A549 (cell line): Measurements from ENCODE around the gene USP20. TPM values are rescaled to one million over a fixed set of nuclear protein-coding genes. Genes with fewer than 3 reads are reported as not detected.

Source experiments
- ATAC-seq, 2 experiments: fragments of 200-7000 bp in 1 of 2; fragments of >200 bp in 1 of 2; cut with Nextera tagmentation in 1 of 2; cut with Tn5 transposase in 1 of 2; 3 replicates each; pipeline versions ENCODE4 v1.8.0 to v1.9.1; 2018 to 2020; ENCODE audit warnings: mild to moderate bottlenecking in 1 of 2, moderate library complexity in 1 of 2
- CTCF ChIA-PET: fragments of 300-600 bp; sonication (Branson Sonifier 250); formaldehyde crosslinking; extraction: SDS; loops from one replicate; lab custom pipeline; 2021; ENCODE audit warnings: antibody characterized with exemption, inconsistent platforms; lab: Yijun Ruan, JAX
- POLR2A ChIA-PET: fragments of 350-600 bp; formaldehyde crosslinking; extraction: SDS; loops from one replicate; lab custom pipeline; 2021; ENCODE audit warnings: antibody characterized with exemption, inconsistent platforms; lab: Yijun Ruan, JAX
- DNase-seq, 2 experiments: peaks; one replicate each; pipeline versions ENCODE4 v3.0.0 to v3.0.0-alpha.2; 2011 to 2016; ENCODE audit warnings: low read depth in 1 of 2, low spot score in 1 of 2
- FAIRE-seq: peaks from 2 replicates; lab custom pipeline; 2011; peaks lifted over from hg19 to GRCh38; lab: Jason Lieb, UNC
- H3K27ac ChIP-seq, 2 experiments: fragments of >200 bp; sonication (Bioruptor Twin); formaldehyde crosslinking; 3 replicates each; pipeline ENCODE4 v1.5.1; 2016 to 2017
- H3K4me1 ChIP-seq: fragments of >200 bp; sonication (Bioruptor Twin); formaldehyde crosslinking; 3 replicates; pipeline ENCODE4 v1.6.1; 2016
- H3K4me2 ChIP-seq: fragments of >200 bp; sonication (Bioruptor Twin); formaldehyde crosslinking; 3 replicates; pipeline ENCODE4 v1.6.1; 2016
- H3K4me3 ChIP-seq: fragments of >200 bp; sonication (Bioruptor Twin); formaldehyde crosslinking; 3 replicates; pipeline ENCODE4 v1.5.1; 2016
- H3K9me3 ChIP-seq: fragments of >200 bp; sonication (Bioruptor Twin); formaldehyde crosslinking; 3 replicates; pipeline ENCODE4 v1.6.1; 2016
- BHLHE40 ChIP-seq: IDR thresholded peaks from 2 replicates; pipeline ENCODE4 v1.6.1; 2012; ENCODE audit warnings: low read depth, low read length, inconsistent platforms
- CBX8 ChIP-seq: fragments of 200-600 bp; sonication (generic); IDR thresholded peaks from 2 replicates; pipeline ENCODE4 v1.6.1; 2016
- CEBPB ChIP-seq, 2 experiments: fragments of >200 bp in 1 of 2; sonication (Bioruptor Twin) in 1 of 2; formaldehyde crosslinking in 1 of 2; IDR thresholded peaks; 2 replicates each; pipeline ENCODE4 v1.6.1; 2012 to 2016
- E2F6 ChIP-seq: IDR thresholded peaks from 2 replicates; pipeline ENCODE4 v1.6.1; 2012; ENCODE audit warnings: low read depth, borderline replicate concordance
- EP300 ChIP-seq, 2 experiments: fragments of >200 bp; sonication (Bioruptor Twin); formaldehyde crosslinking; IDR thresholded peaks; 2 replicates in 1 of 2; 3 replicates in 1 of 2; pipeline ENCODE4 v1.6.1; 2016 to 2017
- GATA3 ChIP-seq: IDR thresholded peaks from 2 replicates; pipeline ENCODE4 v1.6.1; 2012; ENCODE audit warnings: borderline replicate concordance
- HEYL ChIP-seq: fragments of 250-450 bp; sonication (Bioruptor Pico); IDR thresholded peaks from 2 replicates; pipeline ENCODE4 v1.8.0; 2021; ENCODE audit warnings: mild to moderate bottlenecking, moderate library complexity
- HMGXB4 ChIP-seq: fragments of 250-450 bp; sonication (Bioruptor Pico); IDR thresholded peaks from 2 replicates; pipeline ENCODE4 v1.5.0; 2021; ENCODE audit warnings: mild to moderate bottlenecking, moderate library complexity, borderline replicate concordance
- HOXB13 ChIP-seq: fragments of 250-450 bp; sonication (Bioruptor Pico); IDR thresholded peaks from 2 replicates; pipeline ENCODE4 v1.5.0; 2020; ENCODE audit warnings: low read depth, mild to moderate bottlenecking, moderate library complexity
- HOXB5 ChIP-seq: fragments of 250-450 bp; sonication (Bioruptor Pico); IDR thresholded peaks from 2 replicates; pipeline ENCODE4 v1.5.0; 2020; ENCODE audit warnings: mild to moderate bottlenecking, moderate library complexity
- KDM5A ChIP-seq: fragments of 200-600 bp; sonication (generic); IDR thresholded peaks from 2 replicates; pipeline ENCODE4 v1.6.1; 2016; ENCODE audit warnings: antibody characterized with exemption, mild to moderate bottlenecking
- MAX ChIP-seq: IDR thresholded peaks from 2 replicates; pipeline ENCODE4 v1.6.1; 2012
- MAZ ChIP-seq: fragments of 150-350 bp; IDR thresholded peaks from 2 replicates; pipeline ENCODE4 v1.6.1; 2014; ENCODE audit warnings: antibody characterized with exemption, low read depth, low read length, borderline replicate concordance
- MYC ChIP-seq: IDR thresholded peaks from 2 replicates; pipeline ENCODE4 v1.6.1; 2012; ENCODE audit warnings: mild to moderate bottlenecking, inconsistent platforms, low read length, improper control_type of control experiment, borderline replicate concordance
- NFE2L2 ChIP-seq: fragments of 150-350 bp; conservative IDR thresholded peaks from 2 replicates; pipeline ENCODE4 v1.6.1; 2014; ENCODE audit warnings: low read length
- PHF8 ChIP-seq: fragments of 200-600 bp; sonication (generic); IDR thresholded peaks from 2 replicates; pipeline ENCODE4 v1.6.1; 2016; ENCODE audit warnings: low read depth, mild to moderate bottlenecking, antibody characterized with exemption, moderate library complexity, borderline replicate concordance
- POLR2A ChIP-seq: IDR thresholded peaks from 2 replicates; pipeline ENCODE4 v1.6.1; 2012; ENCODE audit warnings: mild to moderate bottlenecking, low read length
- POLR2AphosphoS2 ChIP-seq: conservative IDR thresholded peaks from 2 replicates; pipeline ENCODE4 v1.6.1; 2012; ENCODE audit warnings: low read length, improper control_type of control experiment, inconsistent platforms
- RAD21 ChIP-seq, 2 experiments: fragments of >200 bp in 1 of 2; sonication (Bioruptor Twin) in 1 of 2; formaldehyde crosslinking in 1 of 2; IDR thresholded peaks in 1 of 2; conservative IDR thresholded peaks in 1 of 2; 2 replicates in 1 of 2; 3 replicates in 1 of 2; pipeline ENCODE4 v1.6.1; 2012 to 2018; ENCODE audit warnings: inconsistent platforms in 1 of 2
- REST ChIP-seq: fragments of 200-600 bp; sonication (generic); IDR thresholded peaks from 2 replicates; pipeline ENCODE4 v1.6.1; 2016; ENCODE audit warnings: antibody characterized with exemption, mild to moderate bottlenecking, moderate library complexity
- SREBF2 ChIP-seq: fragments of 450-650 bp; IDR thresholded peaks from 2 replicates; pipeline ENCODE4 v1.6.1; 2014; ENCODE audit warnings: mild to moderate bottlenecking, moderate library complexity
- WGBS: methylation state at CpG from one replicate; pipeline ENCODE4 v1.1.6; 2017; ENCODE audit errors: missing lambda C conversion rate; 5-methylcytosine and 5-hydroxymethylcytosine counted together
- polyA plus RNA-seq, 4 experiments: library from polyadenylated mRNA; depleted of rRNA in 3 of 4; stranded (reverse); fragments of >200 nt; fragmentation: RNase III in 1 of 4; extraction: RNeasy Plus Mini Kit Qiagen cat#74134 plus additional on column Dnase treatment in 1 of 4; gene quantifications; 2 replicates in 3 of 4; 3 replicates in 1 of 4; pipeline ENCODE4 v1.2.3, GENCODE V29; 2011 to 2017
- TF ChIP-seq, protein P1 (sequence below): fragments of 250-450 bp; sonication (Bioruptor Pico); IDR thresholded peaks from 2 replicates; pipeline ENCODE4 v1.5.0; 2020; ENCODE audit warnings: low read depth, mild to moderate bottlenecking, moderate library complexity

USP20 gene
- polyA plus RNA-seq, 2 of the 4 experiments (the other 2 are of a cell fraction) = 3.9 to 5.0 TPM

GRCh38 chr9:129875687-129876395, 40.6 kb downstream of the USP20 start:
- no peak for FAIRE-seq
- ATAC-seq = no peak; a peak in 2 of 6 replicates
- POLR2A ChIA-PET = no interaction called here
- Histone ChIP-seq H3K4me2 (no peak overlapping the region), H3K4me3 (no peak overlapping the region), H3K27ac (no peak overlapping the region), H3K4me1 (no peaks in the 10 kb centered on the region), H3K9me3 (no peaks in the 10 kb centered on the region)
- no peak for DNase-seq
- CTCF ChIA-PET = interaction anchor here (0.6 to 1.4 kb wide), 4 partner anchors 9 to 295 kb away, joined by 3 to 5 read pairs (median 4); no protein-coding TSS in a partner anchor
- no peak for TF ChIP-seq POLR2A
- TF ChIP-seq NFE2L2 = no peak
- no peak for TF ChIP-seq HOXB5 (CRISPR knock-in tag)
- no peak for TF ChIP-seq GATA3
- TF ChIP-seq PHF8 = no peak
- no peak for TF ChIP-seq RAD21 (conservative IDR thresholded peaks at IDR 0.05 in 1 of 2, IDR thresholded peaks at IDR 0.05 in 1 of 2)
- no peak for TF ChIP-seq EP300 (IDR thresholded peaks at IDR 0.05)
- no peak for TF ChIP-seq HEYL
- 91% methylated on average over 25 of the region's 27 CpGs for WGBS

DNA sequence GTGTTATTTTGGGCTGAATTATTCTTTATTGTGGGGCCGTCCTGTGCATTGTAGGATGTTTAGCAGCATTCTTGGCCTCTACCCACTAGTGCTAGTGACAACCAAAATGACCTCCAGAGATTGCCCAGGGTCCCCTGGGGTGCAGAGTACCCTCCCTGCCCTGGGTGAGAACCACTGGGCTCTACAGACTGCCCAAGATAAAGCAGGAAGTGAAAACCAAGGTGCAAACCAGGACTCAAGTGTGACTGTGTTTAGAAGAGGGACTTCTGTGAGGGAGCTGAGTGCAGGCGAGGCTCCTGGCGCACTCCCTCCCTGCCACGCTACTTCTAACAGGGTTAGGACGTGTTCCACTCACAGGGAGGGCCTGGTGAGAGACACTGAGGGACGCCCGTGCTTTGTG, 41.6 kb downstream of the USP20 start:
- H3K4me3 ChIP-seq = no peak overlapping the region
- no peak for ATAC-seq
- H3K4me1 ChIP-seq = no peaks in the 10 kb centered on the region
- POLR2A ChIA-PET = no interaction called here
- no peak for TF ChIP-seq EP300 (IDR thresholded peaks at IDR 0.05)
- TF ChIP-seq MAX = no peak
- TF ChIP-seq HOXB13 (CRISPR knock-in tag) = no peak
- TF ChIP-seq SREBF2 = no peak
- TF ChIP-seq RAD21 (conservative IDR thresholded peaks at IDR 0.05 in 1 of 2, IDR thresholded peaks at IDR 0.05 in 1 of 2) = no peak
- TF ChIP-seq BHLHE40 = no peak
- no peak for TF ChIP-seq CBX8
- TF ChIP-seq CEBPB (IDR thresholded peaks at IDR 0.05) = no peak
- no peak for TF ChIP-seq KDM5A
- no peak for TF ChIP-seq MAZ
- no peak for TF ChIP-seq HEYL
- TF ChIP-seq NFE2L2 = no peak
- TF ChIP-seq, protein P1, sequence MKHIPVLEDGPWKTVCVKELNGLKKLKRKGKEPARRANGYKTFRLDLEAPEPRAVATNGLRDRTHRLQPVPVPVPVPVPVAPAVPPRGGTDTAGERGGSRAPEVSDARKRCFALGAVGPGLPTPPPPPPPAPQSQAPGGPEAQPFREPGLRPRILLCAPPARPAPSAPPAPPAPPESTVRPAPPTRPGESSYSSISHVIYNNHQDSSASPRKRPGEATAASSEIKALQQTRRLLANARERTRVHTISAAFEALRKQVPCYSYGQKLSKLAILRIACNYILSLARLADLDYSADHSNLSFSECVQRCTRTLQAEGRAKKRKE (CRISPR knock-in tag) = no peak
- no peak for TF ChIP-seq HMGXB4 (CRISPR knock-in tag)
- TF ChIP-seq MYC = no peak
- no peak for TF ChIP-seq PHF8
- no peak for TF ChIP-seq POLR2AphosphoS2
- TF ChIP-seq REST = no peak
- TF ChIP-seq E2F6 = no peak
- CTCF ChIA-PET = interaction anchor here (0.6 to 1.4 kb wide), 2 partner anchors 10 to 131 kb away, joined by 4 to 5 read pairs; no protein-coding TSS in a partner anchor
- DNase-seq = no peak
- no peaks in the 10 kb centered on the region for H3K9me3 ChIP-seq
- H3K27ac ChIP-seq = no peak overlapping the region
- 86% methylated on average over 7 of the region's 7 CpGs for WGBS
- no peak overlapping the region for H3K4me2 ChIP-seq
- no peak for FAIRE-seq
